Osteoblast (primary cell): Measurements from ENCODE around the gene TRIM44. TPM values are rescaled to one million over a fixed set of nuclear protein-coding genes. Genes with fewer than 3 reads are reported as not detected.

ENCODE experiments used
- DNase-seq: peaks from one replicate; pipeline ENCODE4 v3.0.0; 2011; ENCODE audit warnings: low spot score, mixed read lengths; ENCODE audit not compliant: insufficient read length; ENCODE audit errors: missing footprints
- H2AFZ ChIP-seq: 2 replicates; pipeline ENCODE4 v1.6.0; 2011; ENCODE audit warnings: mild to moderate bottlenecking, low read length
- H3K27ac ChIP-seq: 2 replicates; pipeline ENCODE4 v1.5.1; 2011; ENCODE audit warnings: mild to moderate bottlenecking, low read depth, low read length, moderate library complexity
- H3K27me3 ChIP-seq: 2 replicates; pipeline ENCODE4 v1.6.0; 2012; ENCODE audit warnings: mild to moderate bottlenecking, control low read depth, inconsistent platforms, low read length, moderate library complexity; ENCODE audit not compliant: insufficient read depth
- H3K36me3 ChIP-seq: 2 replicates; pipeline ENCODE4 v1.5.1; 2011; ENCODE audit warnings: mild to moderate bottlenecking, low read length, control low read depth, moderate library complexity; ENCODE audit not compliant: insufficient read depth
- H3K4me1 ChIP-seq: 2 replicates; pipeline ENCODE4 v1.5.1; 2011; ENCODE audit warnings: mild to moderate bottlenecking, low read length, control low read depth, moderate library complexity; ENCODE audit not compliant: insufficient read depth
- H3K4me2 ChIP-seq: 2 replicates; pipeline ENCODE4 v1.6.0; 2011; ENCODE audit warnings: mild to moderate bottlenecking, low read length; ENCODE audit not compliant: insufficient read depth
- H3K4me3 ChIP-seq: fragments of 200-600 bp; sonication (generic); 3 replicates; pipeline ENCODE4 v1.5.1; 2012; ENCODE audit warnings: mild to moderate bottlenecking, low read length, inconsistent platforms; ENCODE audit not compliant: insufficient read depth
- H3K79me2 ChIP-seq: 2 replicates; pipeline ENCODE4 v1.6.0; 2012; ENCODE audit warnings: mild to moderate bottlenecking, low read length, control low read depth, inconsistent platforms; ENCODE audit not compliant: insufficient read depth
- H3K9me3 ChIP-seq: 2 replicates; pipeline ENCODE4 v1.5.1; 2011; ENCODE audit warnings: low read depth, low read length, control low read depth
- H4K20me1 ChIP-seq: 2 replicates; pipeline ENCODE4 v1.6.0; 2012; ENCODE audit warnings: mild to moderate bottlenecking, low read length, control low read depth; ENCODE audit not compliant: insufficient read depth
- total RNA-seq: library from RNA; depleted of rRNA; stranded (reverse); fragments of >200 nt; gene quantifications from 2 replicates; pipeline ENCODE4 v1.2.3, GENCODE V29; 2012
- TF ChIP-seq, protein P1 (sequence below): IDR thresholded peaks from 2 replicates; pipeline ENCODE4 v1.5.1; 2011; ENCODE audit warnings: mild to moderate bottlenecking, low read depth, low read length, moderate library complexity; ENCODE audit errors: extremely low read depth

TRIM44 gene
- total RNA-seq, 1 donor, result 40.5 TPM

DNA sequence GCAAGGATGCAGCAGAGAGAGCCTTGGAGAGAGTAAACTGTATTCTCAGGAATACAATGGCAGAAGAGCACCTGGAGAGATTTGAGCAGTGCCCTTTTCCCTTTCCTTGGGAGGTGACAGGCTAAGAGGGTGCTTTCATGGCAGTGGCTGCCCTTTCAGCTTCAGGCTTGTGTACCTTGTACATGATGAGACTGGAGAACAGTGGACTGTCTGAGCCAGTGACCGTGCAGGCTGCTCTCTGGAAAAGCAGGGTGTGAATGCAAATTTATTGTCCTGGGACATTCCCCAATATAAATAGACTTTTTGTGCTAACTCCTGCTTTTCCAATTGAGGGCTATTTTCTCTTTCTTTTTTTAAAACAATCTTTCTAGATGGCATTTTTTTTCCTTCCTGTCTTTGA, 99.3 kb downstream of the TRIM44 start:
- Histone ChIP-seq H4K20me1 (peaks cover 33% of the 10 kb centered on the region), H3K4me3 (no peak overlapping the region), H3K27ac (no peak overlapping the region), H3K9me3 (no peaks in the 10 kb centered on the region), H2AFZ (no peak overlapping the region), H3K4me1 (no peaks in the 10 kb centered on the region), H3K27me3 (no peaks in the 10 kb centered on the region), H3K4me2 (no peak overlapping the region), H3K36me3 (no peaks in the 10 kb centered on the region), H3K79me2 (peaks cover 22% of the 10 kb centered on the region)
- TF ChIP-seq, protein P1, sequence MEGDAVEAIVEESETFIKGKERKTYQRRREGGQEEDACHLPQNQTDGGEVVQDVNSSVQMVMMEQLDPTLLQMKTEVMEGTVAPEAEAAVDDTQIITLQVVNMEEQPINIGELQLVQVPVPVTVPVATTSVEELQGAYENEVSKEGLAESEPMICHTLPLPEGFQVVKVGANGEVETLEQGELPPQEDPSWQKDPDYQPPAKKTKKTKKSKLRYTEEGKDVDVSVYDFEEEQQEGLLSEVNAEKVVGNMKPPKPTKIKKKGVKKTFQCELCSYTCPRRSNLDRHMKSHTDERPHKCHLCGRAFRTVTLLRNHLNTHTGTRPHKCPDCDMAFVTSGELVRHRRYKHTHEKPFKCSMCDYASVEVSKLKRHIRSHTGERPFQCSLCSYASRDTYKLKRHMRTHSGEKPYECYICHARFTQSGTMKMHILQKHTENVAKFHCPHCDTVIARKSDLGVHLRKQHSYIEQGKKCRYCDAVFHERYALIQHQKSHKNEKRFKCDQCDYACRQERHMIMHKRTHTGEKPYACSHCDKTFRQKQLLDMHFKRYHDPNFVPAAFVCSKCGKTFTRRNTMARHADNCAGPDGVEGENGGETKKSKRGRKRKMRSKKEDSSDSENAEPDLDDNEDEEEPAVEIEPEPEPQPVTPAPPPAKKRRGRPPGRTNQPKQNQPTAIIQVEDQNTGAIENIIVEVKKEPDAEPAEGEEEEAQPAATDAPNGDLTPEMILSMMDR, result no peak
- DNase-seq, result no peak

DNA sequence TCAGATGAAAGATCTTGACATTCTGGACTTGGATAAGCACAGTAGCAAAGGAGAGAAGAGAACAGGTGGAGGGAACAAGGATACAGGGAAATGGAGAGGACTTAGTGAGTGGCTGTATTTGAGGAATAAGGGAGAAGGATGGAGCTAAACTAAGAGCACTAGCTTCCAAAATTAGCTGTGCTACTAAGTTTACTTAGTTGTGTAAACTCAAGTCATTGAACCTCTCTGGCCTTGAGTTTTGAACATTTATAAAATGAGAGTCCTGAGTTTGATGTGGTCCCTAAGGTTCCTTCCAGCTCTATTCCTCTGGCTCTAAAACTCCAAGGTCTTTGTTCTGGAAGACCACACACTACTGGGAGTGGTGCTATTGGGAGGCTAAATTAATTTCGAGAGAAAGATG, 100.7 kb downstream of the TRIM44 start:
- Histone ChIP-seq H4K20me1 (peaks cover 35% of the 10 kb centered on the region), H3K27me3 (no peaks in the 10 kb centered on the region), H3K4me3 (no peak overlapping the region), H3K36me3 (no peaks in the 10 kb centered on the region), H3K79me2 (peaks cover 31% of the 10 kb centered on the region), H3K4me1 (no peaks in the 10 kb centered on the region), H3K4me2 (no peak overlapping the region), H3K27ac (no peak overlapping the region), H2AFZ (no peak overlapping the region), H3K9me3 (no peaks in the 10 kb centered on the region)
- TF ChIP-seq, protein P1, result no peak
- no peak for DNase-seq

DNA sequence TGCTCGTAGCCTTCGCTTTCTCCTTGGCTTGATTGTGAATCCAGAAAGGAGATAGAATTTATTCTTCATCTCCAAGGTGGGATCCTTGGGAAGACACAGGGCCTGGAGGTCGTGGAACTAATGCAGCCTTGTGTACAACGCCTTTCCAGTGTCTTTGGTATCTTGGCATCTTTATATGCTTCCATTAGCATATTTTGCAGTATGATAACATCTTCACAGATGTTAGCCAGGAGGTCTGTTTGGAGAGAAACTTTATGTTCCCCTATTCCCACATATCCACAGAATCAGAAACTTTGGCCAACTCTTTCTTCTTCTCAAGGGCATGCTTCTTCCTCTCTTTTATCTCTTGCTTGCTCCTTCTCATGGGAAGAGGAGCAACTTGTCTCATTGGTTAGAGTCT, 101.2 kb downstream of the TRIM44 start:
- H2AFZ ChIP-seq, result no peak overlapping the region
- peaks cover 35% of the 10 kb centered on the region for H4K20me1 ChIP-seq
- peaks cover 36% of the 10 kb centered on the region for H3K79me2 ChIP-seq
- no peak overlapping the region for H3K4me2 ChIP-seq
- TF ChIP-seq, protein P1, result no peak
- no peak for DNase-seq
- H3K36me3 ChIP-seq, result no peaks in the 10 kb centered on the region
- no peaks in the 10 kb centered on the region for H3K4me1 ChIP-seq
- H3K4me3 ChIP-seq, result no peak overlapping the region
- H3K27me3 ChIP-seq, result no peaks in the 10 kb centered on the region
- H3K27ac ChIP-seq, result no peak overlapping the region
- H3K9me3 ChIP-seq, result no peaks in the 10 kb centered on the region

DNA sequence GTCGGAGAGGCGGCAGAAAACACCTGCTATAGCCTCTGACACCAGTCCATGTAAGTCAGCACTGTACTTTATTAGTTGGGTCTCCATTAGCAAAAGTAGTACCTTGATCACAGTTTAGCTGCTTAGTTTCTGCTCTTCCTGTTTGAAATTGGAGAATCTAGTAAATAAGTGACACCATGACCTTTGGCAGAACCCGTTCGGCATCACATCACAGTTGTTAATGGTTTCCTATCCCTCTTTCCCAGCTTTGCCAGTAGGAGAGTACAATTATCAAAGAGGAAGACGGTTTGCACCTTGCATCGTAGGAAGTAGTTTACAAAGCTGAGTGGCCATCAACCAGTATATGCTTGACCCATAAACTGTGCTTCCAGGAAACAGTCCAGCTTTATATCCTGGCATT, 101.8 kb downstream of the TRIM44 start:
- Histone ChIP-seq H3K4me1 (no peaks in the 10 kb centered on the region), H3K4me3 (no peak overlapping the region), H3K27me3 (no peaks in the 10 kb centered on the region), H4K20me1 (peaks cover 38% of the 10 kb centered on the region), H3K36me3 (no peaks in the 10 kb centered on the region), H2AFZ (no peak overlapping the region), H3K79me2 (peaks cover 43% of the 10 kb centered on the region), H3K4me2 (no peak overlapping the region), H3K9me3 (no peaks in the 10 kb centered on the region), H3K27ac (no peak overlapping the region)
- no peak for DNase-seq
- TF ChIP-seq, protein P1, result no peak
